Measurements from ENCODE around the gene C1orf216.

GRCh38 chr1:35692317-35692716 lies 26.4 kb downstream of the C1orf216 start:
- TF ChIP-seq POLR2A (IDR thresholded peaks at IDR 0.05) (no peak), CTCF (IDR thresholded peaks at IDR 0.05) (no peak)
